Neuronal stem cell (in vitro differentiated cells): Measurements from ENCODE around the gene SLC30A4.

ENCODE experiments used
- DNase-seq: peaks from one replicate; pipeline ENCODE4 v3.0.0-alpha.2; 2013; ENCODE audit warnings: low spot score
- H2AFZ ChIP-seq: one replicate; pipeline ENCODE4 v1.6.1; 2013; ENCODE audit warnings: mild to moderate bottlenecking, low read length, inconsistent platforms
- H2AK5ac ChIP-seq: 2 replicates; pipeline ENCODE4 v1.6.1; 2013; ENCODE audit warnings: low read depth, mild to moderate bottlenecking, inconsistent platforms, low read length, moderate library complexity, mixed read lengths
- H2BK120ac ChIP-seq: 2 replicates; pipeline ENCODE4 v1.6.1; 2013; ENCODE audit warnings: low read depth, mild to moderate bottlenecking, inconsistent platforms, low read length, moderate library complexity, mixed read lengths
- H2BK12ac ChIP-seq: one replicate; pipeline ENCODE4 v1.6.1; 2013; ENCODE audit warnings: low read length, inconsistent platforms
- H2BK15ac ChIP-seq: 2 replicates; pipeline ENCODE4 v1.6.1; 2013; ENCODE audit warnings: mild to moderate bottlenecking, low read length, inconsistent platforms, mixed read lengths
- H2BK5ac ChIP-seq: one replicate; pipeline ENCODE4 v1.6.1; 2013; ENCODE audit warnings: inconsistent platforms, mild to moderate bottlenecking, low read length, moderate library complexity
- H3K14ac ChIP-seq: one replicate; pipeline ENCODE4 v1.6.1; 2013; ENCODE audit warnings: low read length, inconsistent platforms
- H3K18ac ChIP-seq: 2 replicates; pipeline ENCODE4 v1.6.1; 2013; ENCODE audit warnings: low read length, inconsistent platforms
- H3K23ac ChIP-seq: 2 replicates; pipeline ENCODE4 v1.6.1; 2013; ENCODE audit warnings: low read depth, mild to moderate bottlenecking, mixed read lengths, low read length, inconsistent platforms; ENCODE audit not compliant: poor library complexity
- H3K27ac ChIP-seq: replicated peaks from 3 replicates; pipeline ENCODE4 v1.5.1; 2013; ENCODE audit warnings: low read length, inconsistent platforms
- H3K27me3 ChIP-seq, 3 experiments: 2 replicates each; pipeline ENCODE4 v1.6.1; 2013; ENCODE audit warnings: low read length in 3 of 3, mild to moderate bottlenecking in 2 of 3, inconsistent platforms in 1 of 3, low read depth in 1 of 3, mixed read lengths in 1 of 3, moderate library complexity in 1 of 3; ENCODE audit not compliant: control insufficient read depth in 3 of 3, insufficient read depth in 3 of 3
- H3K36me3 ChIP-seq, 2 donors: replicated peaks in 1 of 2; 2 replicates each; pipeline ENCODE4 v1.6.1; 2013; ENCODE audit warnings: low read length in 2 of 2; ENCODE audit not compliant: control insufficient read depth in 2 of 2, insufficient read depth in 2 of 2
- H3K4ac ChIP-seq: 2 replicates; pipeline ENCODE4 v1.6.1; 2013; ENCODE audit warnings: inconsistent platforms, mild to moderate bottlenecking, low read length, moderate library complexity
- H3K4me1 ChIP-seq, 2 donors: 1 replicate in 1 of 2; 2 replicates in 1 of 2; pipeline ENCODE4 v1.6.1; 2013; ENCODE audit warnings: low read length in 2 of 2, low read depth in 1 of 2; ENCODE audit not compliant: control insufficient read depth in 2 of 2, insufficient read depth in 1 of 2
- H3K4me2 ChIP-seq: one replicate; pipeline ENCODE4 v1.6.1; 2013; ENCODE audit warnings: mild to moderate bottlenecking, low read length, inconsistent platforms; ENCODE audit not compliant: insufficient read depth, poor library complexity, severe bottlenecking
- H3K4me3 ChIP-seq, 2 donors: 2 replicates each; pipeline ENCODE4 v1.5.1; 2013; ENCODE audit warnings: low read length in 2 of 2, mild to moderate bottlenecking in 2 of 2, inconsistent platforms in 1 of 2, moderate library complexity in 1 of 2
- H3K79me1 ChIP-seq: one replicate; pipeline ENCODE4 v1.6.1; 2013; ENCODE audit warnings: low read depth, mild to moderate bottlenecking, inconsistent platforms, low read length, moderate library complexity
- H3K9ac ChIP-seq: one replicate; pipeline ENCODE4 v1.6.1; 2013; ENCODE audit warnings: mild to moderate bottlenecking, low read depth, low read length, inconsistent platforms; ENCODE audit not compliant: poor library complexity
- H3K9me3 ChIP-seq, 2 donors: replicated peaks in 1 of 2; 2 replicates each; pipeline versions ENCODE3 to v1.6.1; 2013; ENCODE audit warnings: low read length in 2 of 2, mild to moderate bottlenecking in 2 of 2, inconsistent platforms in 1 of 2, low read depth in 1 of 2, mixed read lengths in 1 of 2, moderate library complexity in 1 of 2; ENCODE audit not compliant: control insufficient read depth in 2 of 2, insufficient read depth in 1 of 2
- H4K8ac ChIP-seq: one replicate; pipeline ENCODE4 v1.6.1; 2013; ENCODE audit warnings: low read depth, mild to moderate bottlenecking, inconsistent platforms, low read length, moderate library complexity
- H4K91ac ChIP-seq: one replicate; pipeline ENCODE4 v1.6.1; 2013; ENCODE audit warnings: low read length, low read depth, mild to moderate bottlenecking, inconsistent platforms; ENCODE audit not compliant: poor library complexity
- WGBS, 2 donors: extraction: QIAGEN DNeasy Blood & Tissue Kit; methylation state at CpG; one replicate each; pipeline ENCODE4 v1.1.7; 2013; ENCODE audit warnings: missing lambda C conversion rate in 2 of 2, mixed read lengths in 1 of 2; ENCODE audit not compliant: insufficient read length in 2 of 2, insufficient replicate concordance in 1 of 2; ENCODE audit errors: extremely low coverage in 2 of 2; 5-methylcytosine and 5-hydroxymethylcytosine counted together

SLC30A4 gene

DNA sequence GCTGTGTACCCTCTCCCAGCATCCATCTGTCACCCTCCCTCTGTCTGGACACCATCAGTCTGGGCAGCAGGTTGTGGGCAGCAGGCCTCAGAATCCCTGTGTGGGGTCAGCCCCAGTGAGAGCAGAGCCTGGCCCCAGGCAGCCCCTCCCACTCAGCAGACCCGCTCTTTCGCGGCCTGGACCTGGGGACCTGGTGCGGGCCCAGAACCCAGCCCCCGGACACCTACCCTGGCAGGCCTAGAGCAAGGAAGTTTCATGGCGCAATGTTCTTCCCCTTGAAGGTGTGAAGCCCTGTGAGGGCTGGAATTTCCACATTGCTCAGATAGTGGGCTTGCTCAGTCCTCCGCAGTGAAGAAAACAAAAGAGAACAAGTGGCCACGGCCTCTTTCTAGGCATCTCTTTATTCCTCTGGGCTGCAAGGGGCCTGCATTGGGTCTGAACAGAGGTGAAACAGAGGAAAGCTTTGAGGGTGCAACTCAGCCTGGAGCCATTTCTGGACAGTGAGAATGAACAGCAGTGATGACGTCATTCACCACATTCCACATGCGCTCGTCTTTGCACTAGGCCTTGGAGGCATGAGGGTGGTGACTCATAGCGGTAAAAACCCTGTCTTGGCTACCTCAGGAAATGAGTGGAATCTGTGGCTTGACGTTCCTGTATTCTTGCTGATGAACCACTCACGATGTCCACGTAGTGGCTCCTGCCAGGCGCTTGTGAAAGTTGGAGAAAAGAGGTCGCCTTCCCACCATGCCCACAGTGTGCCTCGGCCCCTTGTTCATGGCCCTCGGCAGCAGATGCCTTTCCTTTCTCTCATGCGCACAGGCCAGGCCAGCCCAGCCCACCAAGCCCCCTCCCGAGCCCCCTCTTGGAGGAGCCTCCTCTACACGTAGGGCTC, 66.1 kb downstream of the SLC30A4 start:
- no peak overlapping the region for H3K4me3 ChIP-seq
- peak overlapping the region; percentile 86 for H2AFZ ChIP-seq
- H2BK15ac ChIP-seq, result no peak overlapping the region
- WGBS, 2 donors, result no CpG with 5 or more reads among the region's 22 CpGs
- no peak overlapping the region for H3K4me2 ChIP-seq
- no peak overlapping the region for H3K4ac ChIP-seq
- H2AK5ac ChIP-seq, result no peak overlapping the region
- DNase-seq, result no peak
- H3K9ac ChIP-seq, result no peak overlapping the region
- H3K9me3 ChIP-seq, result peaks cover 3 to 6% of the 10 kb centered on the region in 2 donors
- no peaks in the 10 kb centered on the region for H3K36me3 ChIP-seq
- no peak overlapping the region for H2BK120ac ChIP-seq
- H2BK5ac ChIP-seq, result no peak overlapping the region
- H4K91ac ChIP-seq, result no peak overlapping the region
- H3K4me1 ChIP-seq, result peaks cover 3 to 10% of the 10 kb centered on the region in 2 donors
- H3K79me1 ChIP-seq, result no peaks in the 10 kb centered on the region
- no peak overlapping the region for H4K8ac ChIP-seq
- H3K27ac ChIP-seq, result no peak overlapping the region
- no peak overlapping the region for H2BK12ac ChIP-seq
- H3K27me3 ChIP-seq, result no peaks in the 10 kb centered on the region
- peak overlapping the region; percentile 35 for H3K18ac ChIP-seq
- H3K23ac ChIP-seq, result no peak overlapping the region
- H3K14ac ChIP-seq, result no peak overlapping the region

- Histone ChIP-seq H2BK12ac (no peak overlapping the region), H4K8ac (no peak overlapping the region), H3K4me3 (no peak overlapping the region), H2AFZ (no peak overlapping the region), H2BK5ac (no peak overlapping the region), H3K9me3 (peaks cover 4% of the 10 kb centered on the region in 2 donors), H2BK15ac (no peak overlapping the region), H4K91ac (no peak overlapping the region), H3K4ac (no peak overlapping the region), H3K4me2 (no peak overlapping the region), H3K4me1 (peaks cover 3 to 10% of the 10 kb centered on the region in 2 donors), H3K23ac (peak overlapping the region; percentile 92), H3K79me1 (no peaks in the 10 kb centered on the region), H3K27me3 (peaks cover 0 to 10% (median 0%) of the 10 kb centered on the region in 3 experiments), H3K9ac (no peak overlapping the region), H3K14ac (no peak overlapping the region), H2AK5ac (no peak overlapping the region), H3K18ac (peak overlapping the region; percentile 42), H3K36me3 (no peaks in the 10 kb centered on the region), H2BK120ac (no peak overlapping the region), H3K27ac (no peak overlapping the region)
- WGBS, 2 donors, result no CpG with 5 or more reads among the region's 8 CpGs
- no peak for DNase-seq
Measured at GRCh38 chr15:45454814-45455213, 67.7 kb downstream of the SLC30A4 start.

DNA sequence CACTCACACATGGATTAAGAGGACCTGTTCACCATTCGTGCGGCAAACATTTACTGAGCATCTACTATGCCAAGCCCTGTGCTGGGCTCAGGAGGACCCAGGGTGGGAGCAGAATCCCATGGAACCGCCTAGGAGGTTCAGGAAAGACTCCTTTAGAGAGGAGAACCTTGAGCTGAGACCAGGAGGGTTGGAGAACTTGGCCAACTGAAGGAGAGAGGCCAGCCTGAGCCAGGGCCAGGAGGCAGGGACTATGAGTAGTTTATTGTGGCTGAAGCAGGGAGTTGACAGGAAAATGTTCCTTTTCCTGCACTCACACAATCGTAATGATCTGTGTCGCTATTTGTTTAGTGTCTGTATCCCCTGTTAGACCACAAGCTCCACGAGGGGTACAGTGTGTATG, 71.3 kb downstream of the SLC30A4 start:
- Histone ChIP-seq H3K14ac (no peak overlapping the region), H4K8ac (no peak overlapping the region), H4K91ac (no peak overlapping the region), H3K4me2 (no peak overlapping the region), H3K4me1 (peaks cover 0 to under 1% of the 10 kb centered on the region in 2 donors), H3K4me3 (no peak overlapping the region), H3K18ac (no peak overlapping the region), H2AK5ac (no peak overlapping the region), H3K23ac (no peak overlapping the region), H3K79me1 (no peaks in the 10 kb centered on the region), H3K36me3 (no peaks in the 10 kb centered on the region), H2BK12ac (no peak overlapping the region), H2BK15ac (no peak overlapping the region), H2BK5ac (no peak overlapping the region), H2AFZ (no peak overlapping the region), H3K27me3 (peaks cover 0 to 28% (median 0%) of the 10 kb centered on the region in 3 experiments), H3K9me3 (peaks cover 4% of the 10 kb centered on the region in 2 donors), H3K9ac (no peak overlapping the region), H2BK120ac (no peak overlapping the region), H3K4ac (no peak overlapping the region), H3K27ac (no peak overlapping the region)
- WGBS, 2 donors, result no CpG with 5 or more reads among the region's 6 CpGs
- no peak for DNase-seq
